ENCODE results near the gene CDCA4.
A peak's percentile ranks its signal among the peaks of the same experiment; 100 is the strongest.

CDCA4 gene

GRCh38 chr14:104976198-104977007, 44.5 kb downstream of the CDCA4 start:
- DNase-seq (ENCODE audit: low read depth, low spot score): peak; percentile 72

- no peak for DNase-seq (ENCODE audit: low read depth, low spot score)
These were observed 45.2 kb downstream of the CDCA4 start for GRCh38 chr14:104975481-104976197.

DNA sequence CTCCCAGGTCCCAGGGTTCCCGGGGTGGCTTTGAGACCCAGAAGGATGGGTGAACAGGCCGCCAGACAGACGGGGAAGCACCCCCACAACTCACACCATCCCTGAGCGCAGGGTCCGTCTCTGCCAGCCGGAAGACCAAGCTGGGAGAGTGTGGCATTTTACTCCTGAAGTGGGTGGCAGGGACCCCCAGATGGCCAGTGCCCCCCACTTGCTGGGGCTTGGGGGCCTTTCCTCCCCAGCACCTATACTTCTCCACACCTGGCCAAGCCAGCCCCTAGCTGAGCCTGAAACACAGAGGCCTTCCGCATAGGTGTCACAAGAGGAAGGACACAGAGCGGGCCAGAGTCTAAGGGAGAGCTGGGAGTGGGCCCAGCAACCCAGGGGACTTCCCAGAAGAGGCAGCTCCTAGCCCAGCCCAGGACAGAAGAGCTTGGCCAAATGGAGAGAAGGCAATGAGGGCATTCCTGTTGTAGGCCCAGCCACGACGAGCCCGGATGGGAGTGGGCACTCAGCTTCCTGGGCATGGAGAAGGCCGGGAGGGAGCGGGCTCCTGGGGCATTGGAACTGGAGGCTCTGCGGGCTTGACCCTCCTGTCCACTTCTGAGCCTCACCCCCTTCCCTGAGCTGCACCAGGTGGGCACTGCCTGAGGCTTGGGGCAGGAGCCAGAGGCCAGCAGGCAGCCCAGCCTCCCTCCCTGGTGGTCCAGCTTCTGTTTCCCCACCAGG, 46.1 kb downstream of the CDCA4 start:
- DNase-seq (ENCODE audit: low read depth, low spot score): no peak

GRCh38 chr14:104974146-104974541, 46.7 kb downstream of the CDCA4 start:
- no peak for DNase-seq (ENCODE audit: low read depth, low spot score)

- no peak for DNase-seq (ENCODE audit: low read depth, low spot score)
These were observed 47.3 kb downstream of the CDCA4 start for GRCh38 chr14:104973385-104974145.

- DNase-seq (ENCODE audit: low read depth, low spot score): no peak
These were observed 47.8 kb downstream of the CDCA4 start for GRCh38 chr14:104973135-104973384.

DNA sequence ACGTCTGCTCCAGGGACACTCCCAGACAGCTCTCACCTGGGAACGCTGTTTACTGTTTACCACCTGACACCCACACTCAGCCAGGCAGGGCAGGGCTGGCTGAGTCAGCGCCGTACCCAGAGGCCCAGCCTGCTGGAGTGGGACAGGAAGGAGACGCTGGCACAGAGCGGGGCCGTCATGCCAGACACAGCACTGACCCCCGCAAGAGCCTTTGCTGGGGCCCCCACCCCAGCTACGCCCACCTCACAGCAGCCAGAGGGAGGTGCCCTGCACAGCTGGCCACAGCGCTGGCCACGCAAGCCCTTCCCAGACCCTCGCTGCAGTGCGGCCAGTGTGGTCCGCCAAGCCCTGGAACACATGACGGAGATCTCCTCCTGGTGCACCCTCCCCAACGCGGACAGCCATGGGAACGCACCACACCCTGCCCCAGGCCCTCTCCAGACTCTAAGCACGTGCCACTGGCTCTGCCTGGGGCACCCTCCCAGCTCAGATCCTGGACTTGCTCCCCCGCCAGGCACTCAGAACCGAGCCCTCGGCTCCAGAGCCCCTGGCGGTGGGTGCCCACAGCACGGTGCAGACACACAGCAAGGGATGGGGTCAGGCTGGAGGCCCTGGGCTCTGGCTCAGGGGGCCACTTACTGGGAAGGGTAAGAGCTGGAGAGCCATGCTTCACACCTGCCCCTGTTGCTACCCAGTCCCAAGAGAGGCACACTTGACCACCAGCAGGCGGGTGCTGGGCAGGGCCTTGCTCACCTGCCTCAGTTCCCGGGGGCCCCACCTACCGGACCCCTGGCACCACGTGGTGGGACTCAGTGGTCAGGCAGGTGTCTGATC, 48.4 kb downstream of the CDCA4 start:
- DNase-seq (ENCODE audit: low read depth, low spot score): no peak

- DNase-seq (ENCODE audit: low read depth, low spot score): no peak
These were observed 49.2 kb downstream of the CDCA4 start for GRCh38 chr14:104971447-104972240.

- DNase-seq (ENCODE audit: low read depth, low spot score): no peak
These were observed 50.4 kb downstream of the CDCA4 start for GRCh38 chr14:104970231-104971068.

GRCh38 chr14:104969741-104970230, 51.1 kb downstream of the CDCA4 start:
- DNase-seq (ENCODE audit: low read depth, low spot score): no peak

DNA sequence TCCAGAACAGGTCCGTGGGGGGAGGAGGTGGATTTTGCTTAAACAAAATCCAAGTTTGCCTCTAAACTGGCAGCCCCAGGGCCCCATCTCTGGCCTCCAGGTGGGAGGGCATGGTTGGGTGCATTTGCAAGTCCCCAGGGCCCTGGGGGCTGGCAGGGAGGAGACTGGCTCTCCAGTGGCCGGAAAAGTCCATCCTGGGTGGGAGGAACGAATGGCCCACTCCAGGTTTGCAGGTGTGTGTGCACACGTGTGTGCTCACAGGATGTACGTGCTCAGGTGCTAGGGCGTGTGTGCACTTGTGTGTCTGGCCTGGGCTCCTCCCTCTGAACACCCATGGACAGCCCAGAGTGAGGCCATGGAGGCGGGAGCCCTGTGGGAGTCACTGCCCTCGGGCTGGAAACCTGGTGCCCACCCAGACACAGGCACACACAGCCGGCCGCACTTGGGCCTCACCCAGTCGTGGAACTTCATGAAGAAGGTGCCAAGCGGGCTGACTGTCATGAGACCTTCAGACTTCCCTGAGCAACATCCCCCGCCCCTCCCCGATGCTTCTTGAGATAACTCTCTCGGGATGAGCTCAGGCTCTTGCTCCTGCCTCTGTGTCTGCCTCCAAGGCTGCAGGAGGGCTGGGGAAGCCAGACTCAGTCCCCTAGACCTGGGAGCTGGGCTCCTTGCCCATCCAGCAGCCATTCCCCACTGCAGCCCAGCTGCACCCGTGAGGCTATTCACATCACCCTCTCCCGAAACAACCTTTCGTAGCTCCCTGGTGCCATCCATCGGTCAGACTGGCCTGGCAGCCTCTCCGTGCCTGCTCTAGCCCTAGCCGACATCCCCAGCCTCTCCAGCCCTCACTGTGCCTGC, 52.1 kb downstream of the CDCA4 start:
- no peak for DNase-seq (ENCODE audit: low read depth, low spot score)

DNA sequence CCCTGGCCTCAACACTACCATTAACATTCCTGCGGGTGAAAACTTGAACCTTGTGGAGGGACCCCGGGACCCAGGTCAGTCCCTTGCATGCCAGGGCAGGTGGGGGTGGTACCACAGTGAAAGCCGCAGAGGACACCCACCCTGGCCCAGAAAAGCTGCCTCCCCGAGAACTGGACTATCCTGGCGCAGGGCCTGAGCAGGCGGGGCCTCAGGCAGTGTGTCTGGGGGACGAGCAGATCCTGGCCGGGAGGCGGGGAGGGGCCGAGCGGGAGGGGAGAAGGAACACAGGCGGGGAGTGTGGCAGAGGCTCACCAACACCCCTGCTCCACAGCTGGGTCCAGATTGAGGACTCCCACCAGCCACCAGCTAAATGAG, 52.7 kb downstream of the CDCA4 start:
- DNase-seq (ENCODE audit: low read depth, low spot score): no peak

GRCh38 chr14:104967386-104968152, 53.3 kb downstream of the CDCA4 start:
- DNase-seq (ENCODE audit: low read depth, low spot score): no peak

DNA sequence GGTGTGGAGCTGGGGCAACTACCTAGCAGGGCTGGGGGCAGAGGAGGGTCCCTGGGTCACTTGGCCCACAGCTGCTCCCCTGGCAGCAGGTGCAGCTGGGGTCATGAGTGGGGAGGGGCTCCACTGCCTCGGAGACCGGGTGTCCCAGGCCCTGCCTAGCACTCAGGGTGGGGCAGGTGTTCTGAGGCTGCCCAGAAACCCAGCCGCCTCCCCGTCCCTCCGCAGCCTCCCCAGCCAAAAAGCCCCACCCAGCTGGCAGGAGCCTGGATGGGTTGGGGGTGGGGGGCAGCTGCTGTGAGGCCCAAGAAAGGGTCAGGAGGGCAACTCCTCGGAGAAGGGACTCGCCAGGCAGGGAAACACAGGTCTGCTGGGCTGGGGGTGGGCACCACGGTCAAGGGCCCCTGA, 53.9 kb downstream of the CDCA4 start:
- DNase-seq (ENCODE audit: low read depth, low spot score): no peak

DNA sequence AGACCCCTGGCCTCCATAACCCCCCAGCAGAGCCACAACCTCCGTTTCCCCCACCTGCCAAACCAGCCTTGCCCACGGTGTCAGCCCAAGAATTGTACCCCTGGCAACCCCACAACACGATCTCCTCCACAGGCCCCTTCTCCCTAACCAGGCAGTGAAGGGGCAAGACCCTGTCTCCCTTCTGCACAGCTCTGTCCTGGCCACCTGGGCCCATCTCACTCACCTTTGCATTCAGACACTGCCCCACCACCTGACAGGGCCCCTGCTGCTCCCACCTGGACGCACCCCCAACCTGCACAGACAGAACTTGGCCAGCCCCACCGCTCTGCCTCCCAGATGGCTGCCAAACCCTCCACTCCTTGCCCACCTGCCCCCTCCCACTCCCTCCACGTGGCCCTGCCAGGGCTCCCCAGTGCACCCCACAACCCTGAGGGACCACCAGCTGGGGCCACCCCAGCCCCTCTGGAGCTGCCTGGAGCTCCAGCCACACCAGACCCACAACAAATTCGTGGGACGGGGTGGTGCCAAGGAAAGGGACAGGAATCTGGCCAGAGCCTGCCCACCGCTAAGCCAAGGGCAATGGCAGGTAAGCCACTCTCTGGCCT, 54.5 kb downstream of the CDCA4 start:
- no peak for DNase-seq (ENCODE audit: low read depth, low spot score)

GRCh38 chr14:104965561-104966231, 55.2 kb downstream of the CDCA4 start:
- no peak for DNase-seq (ENCODE audit: low read depth, low spot score)

GRCh38 chr14:104964546-104964945, 56.3 kb downstream of the CDCA4 start:
- no peak for DNase-seq (ENCODE audit: low read depth, low spot score)
